Karpas-422 (cell line): ENCODE results near the gene FSTL1. TPM values are rescaled to one million over a fixed set of nuclear protein-coding genes. Genes with fewer than 3 reads are reported as not detected.

ENCODE experiments used
- DNase-seq: peaks from one replicate; pipeline ENCODE4 v3.0.0-alpha.2; 2015
- H2AFZ ChIP-seq: fragments of 200-600 bp; sonication (generic); 2 replicates; pipeline ENCODE4 v1.6.1; 2014; ENCODE audit warnings: antibody characterized with exemption, low read length, mixed read lengths
- H3K27ac ChIP-seq: fragments of 200-600 bp; sonication (generic); 2 replicates; pipeline ENCODE4 v1.5.1; 2014; ENCODE audit warnings: mild to moderate bottlenecking, low read length, moderate library complexity
- H3K27me3 ChIP-seq: fragments of 200-600 bp; sonication (generic); 2 replicates; pipeline ENCODE4 v1.6.1; 2014; ENCODE audit warnings: low read length, mixed read lengths
- H3K36me3 ChIP-seq: fragments of 200-600 bp; sonication (generic); 2 replicates; pipeline ENCODE4 v1.6.1; 2014; ENCODE audit warnings: low read length, mixed read lengths; ENCODE audit not compliant: insufficient read depth
- H3K4me1 ChIP-seq: fragments of 200-600 bp; sonication (generic); 2 replicates; pipeline ENCODE4 v1.6.1; 2014; ENCODE audit warnings: mild to moderate bottlenecking, low read length, mixed read lengths
- H3K4me2 ChIP-seq: fragments of 200-600 bp; sonication (generic); 2 replicates; pipeline ENCODE4 v1.6.1; 2014; ENCODE audit warnings: low read length, low read depth, mild to moderate bottlenecking; ENCODE audit not compliant: poor library complexity, severe bottlenecking
- H3K4me3 ChIP-seq: fragments of 200-600 bp; sonication (generic); 2 replicates; pipeline ENCODE4 v1.5.1; 2014; ENCODE audit warnings: mild to moderate bottlenecking, antibody characterized with exemption, low read length, mixed read lengths
- H3K79me2 ChIP-seq: fragments of 200-600 bp; sonication (generic); 2 replicates; pipeline ENCODE4 v1.6.1; 2014; ENCODE audit warnings: mild to moderate bottlenecking, low read length, mixed read lengths
- H3K9ac ChIP-seq: fragments of 200-600 bp; sonication (generic); 2 replicates; pipeline ENCODE4 v1.6.0; 2014; ENCODE audit warnings: low read length
- H3K9me2 ChIP-seq: fragments of 200-600 bp; sonication (generic), shearing (Covaris generic); replicated peaks from 2 replicates; pipeline ENCODE4 v1.6.0; 2014; ENCODE audit warnings: mild to moderate bottlenecking, low read length, moderate library complexity; ENCODE audit not compliant: insufficient read depth
- H3K9me3 ChIP-seq: fragments of 300-700, 200-600 bp; sonication (generic); 2 replicates; pipeline ENCODE4 v1.6.1; 2014; ENCODE audit warnings: low read length, mixed read lengths
- H4K20me1 ChIP-seq: fragments of 200-600 bp; sonication (generic); 2 replicates; pipeline ENCODE4 v1.6.1; 2014; ENCODE audit warnings: mild to moderate bottlenecking, antibody characterized with exemption, low read length, low read depth; ENCODE audit not compliant: insufficient read depth
- total RNA-seq: library from RNA; depleted of rRNA; stranded (reverse); fragments of >200 nt; shearing (Covaris generic); gene quantifications from 2 replicates; pipeline ENCODE4 v1.2.3, GENCODE V29; 2014; ENCODE audit warnings: low replicate concordance; rRNA removed

Gene FSTL1
- total RNA-seq, 1 experiment from 2014 or later, result not detected

DNA sequence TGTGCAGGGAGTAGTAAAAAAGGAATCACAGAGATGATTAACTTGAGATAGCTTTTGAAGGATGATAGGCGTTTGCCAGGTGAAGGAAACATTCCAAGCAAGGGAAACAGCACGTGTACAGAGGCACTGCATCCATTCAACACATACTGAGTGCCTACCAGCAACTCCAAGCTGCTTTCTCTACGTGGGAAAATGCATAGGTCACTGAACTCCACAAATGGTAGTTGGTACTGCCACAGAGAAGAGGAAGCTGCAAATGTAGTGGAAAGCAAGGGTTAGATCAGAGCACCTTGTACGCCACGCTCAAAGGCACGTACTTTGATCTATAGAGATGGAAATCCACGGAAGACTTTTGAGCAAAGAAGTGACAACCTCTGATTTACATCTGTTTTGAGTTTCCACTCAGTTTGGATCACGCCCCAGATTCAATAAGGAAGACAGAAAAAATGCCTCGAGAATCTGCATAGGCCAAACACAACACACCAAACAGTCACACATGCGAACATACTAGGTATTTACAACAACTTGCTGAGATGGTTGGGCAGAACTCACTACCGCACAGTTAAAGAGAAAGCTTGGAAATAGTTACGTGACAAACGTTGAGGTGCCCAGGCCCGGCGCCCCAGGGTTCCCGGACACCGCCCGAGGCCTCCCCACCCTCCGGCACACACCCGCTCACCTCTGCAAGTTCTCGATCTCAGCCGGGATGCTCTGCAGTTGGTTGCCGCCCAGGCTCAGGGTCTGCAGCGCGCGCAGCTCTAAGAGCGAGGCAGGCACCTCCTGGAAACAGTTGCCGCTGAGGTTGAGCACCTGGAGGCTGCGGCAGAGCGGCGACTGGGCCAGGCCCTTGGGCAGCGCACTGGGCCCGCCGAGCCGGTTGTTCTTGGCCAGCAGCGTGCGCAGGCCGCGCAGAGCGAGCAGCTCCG, 102.5 kb downstream of the FSTL1 start:
- Histone ChIP-seq H3K4me3 (peak overlapping the region; percentile 83), H3K27ac (peak overlapping the region; percentile 48), H4K20me1 (peaks cover 5% of the 10 kb centered on the region; the same call in 1 of the 2 replicates), H3K4me1 (peaks cover 27% of the 10 kb centered on the region), H3K79me2 (peaks cover 59% of the 10 kb centered on the region), H2AFZ (no peak overlapping the region), H3K36me3 (peaks cover 38% of the 10 kb centered on the region), H3K4me2 (peak overlapping the region; percentile 91), H3K9ac (peak overlapping the region; percentile 82), H3K9me2 (no peaks in the 10 kb centered on the region), H3K27me3 (no peaks in the 10 kb centered on the region), H3K9me3 (no peaks in the 10 kb centered on the region)
- DNase-seq, result peak; percentile 83

DNA sequence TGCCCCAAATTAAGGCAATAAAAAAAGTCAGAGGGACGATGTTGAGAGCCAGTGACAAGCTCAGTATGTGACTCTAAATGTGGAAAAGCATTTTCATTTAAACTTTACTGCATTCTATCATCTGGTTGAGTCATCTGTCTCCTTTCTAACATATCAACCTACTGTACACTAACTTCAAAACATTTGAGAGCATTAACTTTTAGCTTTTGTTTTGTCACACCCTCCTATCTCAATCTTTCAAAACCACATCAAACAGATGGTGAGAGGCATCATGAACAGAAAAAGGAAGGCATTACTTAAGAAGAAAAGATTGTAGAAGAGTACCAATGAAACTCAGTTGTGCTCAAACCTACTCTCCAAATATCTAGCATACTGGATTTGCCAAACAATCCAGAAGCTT, 106.4 kb downstream of the FSTL1 start:
- Histone ChIP-seq H4K20me1 (peaks cover 5% of the 10 kb centered on the region; the same call in 1 of the 2 replicates), H3K9ac (no peak overlapping the region), H3K4me3 (no peak overlapping the region), H3K36me3 (peaks cover 68% of the 10 kb centered on the region), H3K27ac (no peak overlapping the region), H3K4me2 (no peak overlapping the region), H3K9me3 (peaks cover 4% of the 10 kb centered on the region; the same call in 1 of the 2 replicates), H3K9me2 (no peaks in the 10 kb centered on the region), H3K27me3 (no peaks in the 10 kb centered on the region), H2AFZ (no peak overlapping the region), H3K4me1 (peaks cover 12% of the 10 kb centered on the region), H3K79me2 (peaks cover 96% of the 10 kb centered on the region)
- no peak for DNase-seq

Other genes with a start within 250 kb of the FSTL1 start
- gene GPR156, start 165.8 kb downstream of the FSTL1 start, total RNA-seq, result not detected in 2 replicates
- gene LRRC58, start 101.6 kb downstream of the FSTL1 start, total RNA-seq, result 25.8 and 50.5 TPM in 2 replicates
- 105 and 162 TPM in 2 replicates for gene NDUFB4, start 145.3 kb upstream of the FSTL1 start, total RNA-seq
- gene HGD, start 231.2 kb upstream of the FSTL1 start, total RNA-seq, result not detected in 2 replicates